ENCODE results near the gene SPOCK2.

SPOCK2 gene

DNA sequence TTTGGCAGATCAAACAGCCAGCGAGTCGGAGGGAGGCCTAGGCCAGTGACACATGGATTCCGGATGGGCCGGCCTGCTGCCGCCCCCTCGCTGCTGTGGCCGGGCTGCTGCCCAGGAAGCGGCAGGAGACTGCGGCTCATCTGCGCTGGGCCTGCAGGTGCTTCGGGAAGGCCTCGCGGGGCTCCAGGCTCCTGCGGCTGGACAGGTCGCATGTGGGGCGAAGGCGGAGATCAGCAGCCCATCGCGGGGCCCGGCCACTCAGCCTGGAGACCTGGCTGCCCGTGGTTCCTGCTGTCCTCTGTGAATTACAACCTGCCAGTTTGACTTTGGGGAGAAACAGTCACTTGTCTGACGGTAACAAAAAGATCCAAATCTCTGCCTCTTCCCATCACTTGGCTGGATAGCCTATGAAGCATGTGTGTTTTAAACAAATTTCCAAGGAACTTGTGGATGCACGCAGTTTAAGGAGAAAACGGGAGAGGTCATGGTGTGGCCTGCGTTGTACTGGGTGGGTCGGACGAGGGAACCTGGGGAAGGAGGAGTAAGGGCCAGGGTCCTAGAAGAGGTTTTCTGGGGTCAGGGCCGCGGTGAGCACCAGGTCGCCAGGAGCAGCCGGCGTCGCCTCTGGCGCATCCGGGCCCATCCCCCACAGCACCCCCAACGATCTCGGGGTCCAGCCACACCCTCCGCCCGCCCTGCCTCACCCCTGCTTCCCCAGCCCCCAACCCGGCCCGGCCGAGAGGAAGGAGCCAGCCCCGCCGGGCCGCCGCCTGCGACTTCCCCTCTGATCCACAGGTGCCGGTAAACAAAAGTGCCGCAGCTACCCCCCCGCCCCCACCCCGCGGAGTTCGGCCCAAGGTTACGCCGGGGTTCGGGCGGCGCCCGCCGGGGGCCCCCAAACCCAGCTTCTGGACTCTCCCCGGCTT lies 1.6 kb downstream of the SPOCK2 start:
- no peak for DNase-seq

DNA sequence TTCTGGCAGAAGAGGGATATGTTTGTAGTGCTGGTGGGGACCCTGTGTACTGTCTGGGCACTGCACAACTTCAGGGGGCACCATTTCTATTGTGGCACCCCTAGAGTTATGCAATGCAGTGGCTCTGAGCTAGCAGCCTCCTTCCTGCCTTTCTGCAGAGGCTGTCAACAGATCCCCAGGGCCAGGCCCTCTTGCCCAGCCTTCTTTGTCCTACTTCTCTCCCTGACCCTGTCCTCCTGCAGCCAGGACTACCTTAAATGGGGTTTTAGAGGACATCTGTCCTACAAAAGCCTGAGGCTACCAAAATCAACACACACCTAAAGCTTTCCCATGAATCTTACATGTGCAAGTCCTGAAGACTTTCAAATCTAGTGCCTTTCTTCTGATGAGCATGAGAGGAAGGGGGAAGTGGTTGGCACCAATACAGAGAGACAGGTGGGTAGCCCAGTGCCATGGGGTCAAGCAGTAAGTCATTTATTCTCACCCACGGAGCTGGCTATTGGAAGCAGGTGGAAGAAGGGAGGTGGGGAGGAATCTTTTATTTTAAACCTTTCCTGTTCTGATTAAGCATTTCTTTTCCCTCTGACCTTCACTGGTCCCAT lies 2.4 kb downstream of the SPOCK2 start:
- DNase-seq, result no peak

DNA sequence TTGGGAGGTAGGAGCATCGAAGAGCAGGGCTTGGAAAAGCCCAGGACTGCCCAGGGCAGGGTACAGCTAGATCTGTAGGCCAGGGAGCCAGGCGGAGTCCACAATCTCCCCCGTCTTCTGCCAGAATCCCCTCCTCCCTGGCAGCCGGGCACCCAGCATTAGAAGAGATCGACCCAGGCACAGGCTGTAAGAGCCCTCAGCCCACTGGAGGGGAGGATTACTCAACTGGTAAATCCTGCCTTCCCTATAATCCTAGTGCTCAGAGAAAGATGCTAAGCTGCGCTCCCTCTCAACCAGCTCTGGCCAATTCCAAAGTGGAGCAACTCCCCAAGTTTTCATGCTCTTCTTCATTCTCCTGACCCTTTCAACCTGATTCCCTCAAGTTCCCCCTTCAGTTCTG lies 3.2 kb downstream of the SPOCK2 start:
- no peak for DNase-seq

DNA sequence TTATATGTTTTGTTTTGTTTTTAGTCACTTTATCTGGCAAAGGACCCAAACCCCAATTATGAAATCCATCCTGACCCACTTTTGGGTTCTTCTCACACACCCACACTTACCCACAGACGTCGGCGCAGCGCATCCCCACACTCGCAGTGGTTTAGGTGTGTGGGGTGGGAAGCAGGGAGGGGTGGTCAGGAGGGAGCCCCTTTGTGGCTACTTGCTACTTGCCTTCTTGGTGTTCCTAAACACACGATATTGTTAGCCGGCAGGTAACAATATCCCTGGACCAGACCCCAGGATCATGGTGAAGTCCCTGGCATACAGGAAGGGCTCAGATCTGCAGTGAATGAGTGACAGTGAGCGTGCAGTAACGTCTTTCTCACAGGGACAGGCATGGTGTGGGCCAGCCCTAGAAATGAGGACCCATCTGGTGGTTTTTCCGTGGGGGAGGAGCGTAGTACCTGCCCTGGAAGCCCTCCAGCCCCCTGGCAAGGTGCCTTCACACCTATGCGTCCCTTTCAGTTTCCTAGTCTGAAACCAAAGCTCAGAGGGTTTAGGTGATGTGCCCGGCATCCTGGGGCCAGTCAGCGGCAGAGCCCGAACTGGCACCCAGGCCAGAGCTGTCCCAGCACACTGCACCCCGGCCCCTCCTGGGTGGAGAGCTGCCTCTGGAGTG lies 4.4 kb downstream of the SPOCK2 start:
- no peak for DNase-seq

DNA sequence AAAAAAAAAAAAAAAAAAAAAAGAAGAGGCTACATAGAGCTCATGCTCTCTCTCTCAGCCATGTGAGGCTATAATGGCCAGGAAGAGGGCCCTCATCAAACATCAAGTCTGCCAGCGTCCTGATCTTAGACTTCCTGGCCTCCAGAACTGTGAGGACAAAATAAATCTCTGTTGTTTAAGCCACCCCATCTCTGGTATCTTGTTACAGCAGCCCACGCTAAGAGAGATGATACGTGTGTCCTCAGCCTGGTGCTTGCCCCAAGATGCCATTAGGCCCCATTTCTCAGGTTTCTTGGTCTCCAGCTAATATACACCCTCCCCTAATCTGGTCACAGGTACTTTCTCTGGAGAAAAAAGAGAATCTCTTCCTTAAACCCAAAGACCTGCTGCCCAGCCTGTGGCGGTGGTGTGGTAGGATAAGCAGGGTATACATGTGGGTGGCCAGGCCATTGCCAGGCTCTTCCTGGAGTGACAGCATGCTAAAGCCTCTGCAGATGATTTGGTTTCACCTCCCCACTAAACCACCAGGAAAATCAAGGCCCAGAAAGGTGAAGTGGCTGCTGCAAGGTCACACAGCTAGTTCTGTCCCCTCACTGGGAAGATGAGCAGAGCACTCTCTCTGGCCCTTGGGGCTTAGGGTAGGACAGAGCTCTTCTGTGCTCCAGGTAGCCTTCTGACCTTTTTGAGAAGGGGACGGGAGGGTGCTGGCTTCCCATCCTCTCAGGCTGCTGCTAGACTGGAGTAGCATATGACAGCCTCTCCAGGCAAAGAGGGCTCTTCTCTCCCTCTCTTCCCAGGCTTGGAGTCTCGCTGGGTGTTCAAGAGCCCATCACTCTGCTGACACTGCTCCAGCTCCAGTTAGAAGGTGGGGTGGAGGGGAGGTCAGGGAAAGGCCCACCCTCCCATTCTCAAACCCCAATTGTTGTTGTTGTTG lies 5.2 kb downstream of the SPOCK2 start:
- no peak for DNase-seq

DNA sequence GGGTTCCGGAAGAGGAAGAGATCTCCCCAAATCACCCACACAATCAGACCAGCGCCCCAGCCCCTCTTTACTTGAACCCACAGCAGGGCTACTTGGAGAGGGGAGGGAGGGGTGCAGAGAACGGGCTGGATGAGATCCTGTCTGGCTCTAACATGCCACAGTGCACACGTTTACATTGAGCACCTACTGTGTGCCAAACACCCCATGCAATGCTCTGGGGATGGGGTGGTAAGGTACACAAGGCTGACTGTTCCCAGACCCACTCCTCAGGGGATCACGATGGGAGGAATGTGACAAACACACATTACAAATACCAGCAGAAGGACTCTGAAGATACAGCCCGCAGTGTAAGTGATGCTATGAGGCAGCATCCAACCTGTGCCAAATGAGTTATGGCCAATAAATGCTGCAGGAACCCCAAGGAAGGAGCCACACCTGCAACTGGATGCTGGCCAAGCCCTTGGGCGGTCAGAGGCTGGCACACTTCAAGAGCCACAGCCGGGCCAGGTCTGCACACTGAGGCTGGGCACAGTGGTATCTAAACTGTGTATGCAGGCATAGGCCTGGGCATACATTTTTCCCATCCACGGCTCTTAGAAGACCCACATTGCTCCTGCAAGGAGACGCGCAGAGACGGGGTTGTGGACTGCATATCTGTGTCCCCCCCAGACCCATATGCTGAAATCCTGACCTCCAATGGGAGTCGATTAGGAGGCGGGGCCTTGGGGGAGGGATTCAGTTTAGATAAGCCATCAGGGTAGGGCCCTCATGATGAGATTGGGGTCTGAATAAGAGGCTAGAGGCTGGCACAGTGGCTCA lies 6.4 kb downstream of the SPOCK2 start:
- no peak for DNase-seq

DNA sequence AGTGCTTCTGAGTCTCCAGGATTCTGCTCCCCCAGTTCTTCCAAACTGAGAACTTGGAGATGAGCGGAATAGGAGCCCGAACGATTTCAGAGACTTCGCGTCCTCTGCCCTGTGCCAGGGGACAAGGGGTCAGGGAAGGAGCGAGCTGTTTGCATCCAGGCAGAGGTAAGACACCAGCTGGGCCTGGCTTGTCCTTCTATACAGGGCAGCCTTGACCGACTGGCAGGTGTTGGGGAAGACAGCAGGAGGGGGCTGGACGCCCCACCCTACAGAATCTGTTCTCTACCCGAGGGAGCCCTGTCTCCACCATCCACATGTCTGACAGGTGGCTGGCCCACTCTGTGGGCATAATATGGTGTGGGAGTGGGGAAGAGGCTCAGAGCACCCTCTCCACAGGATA lies 7.1 kb downstream of the SPOCK2 start:
- DNase-seq, result no peak

DNA sequence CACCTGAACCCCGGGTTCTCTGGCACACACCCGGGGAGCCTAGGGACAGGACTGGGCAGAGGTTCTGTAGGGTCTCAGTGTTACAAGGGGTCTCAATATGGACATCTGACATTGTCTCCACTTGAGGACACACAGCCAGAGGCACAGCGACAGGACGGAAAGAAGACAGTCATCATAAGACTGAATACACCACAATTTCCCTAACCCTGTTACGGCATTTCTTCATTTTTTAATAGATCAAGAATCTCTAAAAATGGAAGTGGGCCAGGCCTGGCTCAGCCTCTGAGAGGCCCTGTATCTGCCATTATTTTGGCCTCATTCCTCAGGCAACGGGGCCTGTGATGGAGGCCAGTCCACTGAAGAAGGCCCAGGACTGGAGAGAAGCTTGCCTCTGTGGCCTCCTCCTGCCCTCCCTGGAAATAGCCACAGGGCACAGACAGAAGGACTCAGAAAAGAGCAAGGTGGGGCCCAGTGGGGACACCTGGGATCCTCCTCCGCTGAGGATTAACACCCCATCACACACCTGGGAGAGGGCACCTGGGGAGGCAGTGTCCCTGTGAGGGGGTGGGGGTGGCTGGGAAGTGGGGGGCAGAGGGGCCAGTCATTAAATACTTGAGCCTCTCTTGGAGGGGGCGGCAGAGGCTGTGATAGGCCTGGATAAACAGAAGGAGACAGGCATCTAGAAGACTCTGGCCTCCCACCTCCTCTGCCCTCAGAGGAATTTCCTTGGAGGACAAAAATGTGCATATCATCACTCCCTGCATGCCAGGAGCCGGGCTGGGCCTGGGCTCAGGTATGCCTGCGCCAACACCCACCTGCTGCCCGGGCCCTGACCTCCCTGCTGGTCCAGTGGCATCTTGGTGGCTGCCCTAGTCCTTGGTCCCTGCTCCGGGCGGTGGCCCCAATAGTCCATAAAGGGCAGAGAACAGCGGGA lies 8.0 kb downstream of the SPOCK2 start:
- no peak for DNase-seq

DNA sequence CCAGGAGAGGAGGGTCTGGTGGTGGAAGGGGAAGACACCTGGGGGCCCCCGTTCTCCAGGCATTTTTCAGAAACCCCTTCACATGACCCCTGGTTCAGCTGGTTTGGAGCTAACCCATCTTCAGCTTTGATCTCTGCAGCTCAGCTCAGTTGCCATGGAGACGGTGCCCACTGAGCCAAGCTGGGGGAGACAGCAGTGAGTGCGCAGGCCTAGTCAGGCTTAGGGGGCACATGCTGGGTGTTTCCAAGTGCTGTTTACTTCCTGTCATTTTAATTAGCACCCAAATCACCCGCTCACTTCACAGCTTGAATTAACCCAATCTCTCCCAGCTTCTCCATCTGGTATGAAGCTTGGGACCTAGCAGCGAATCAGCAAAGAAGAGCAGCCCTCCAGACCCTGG lies 9.0 kb downstream of the SPOCK2 start:
- DNase-seq, result no peak

DNA sequence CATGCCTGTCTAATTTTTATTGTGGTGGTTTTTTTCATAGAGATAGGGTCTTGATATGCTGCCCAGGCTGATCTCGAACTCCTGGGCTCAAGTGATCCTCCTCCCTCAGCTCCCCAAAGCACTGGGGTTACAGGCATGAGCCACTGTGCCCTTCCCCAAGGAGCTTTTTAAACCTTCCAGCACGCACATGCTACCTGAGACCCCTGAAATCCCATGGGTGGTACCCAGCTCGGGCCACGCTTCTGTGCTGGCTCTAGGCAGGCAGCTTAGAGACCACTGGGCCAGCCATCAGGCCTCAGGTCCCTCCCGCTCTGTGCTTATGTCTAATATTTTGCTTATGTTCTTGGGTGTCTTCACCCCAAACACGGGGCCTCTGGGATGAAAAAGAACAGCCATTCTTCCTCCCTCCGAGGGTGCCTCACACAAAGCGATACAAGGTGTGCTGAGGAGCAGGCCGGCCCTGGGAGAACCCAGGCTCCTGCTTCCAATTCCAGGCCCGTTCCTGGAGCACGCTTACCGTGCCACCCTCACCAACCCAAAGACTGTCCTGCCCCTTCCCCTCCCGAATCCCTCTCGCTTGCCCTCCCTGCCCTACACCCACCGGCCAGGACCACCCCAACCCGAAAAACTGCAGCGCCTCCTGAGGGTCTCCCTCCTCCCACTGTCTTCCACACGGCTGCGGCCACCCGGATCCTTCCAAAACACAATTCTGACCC lies 10.9 kb downstream of the SPOCK2 start:
- no peak for DNase-seq

DNA sequence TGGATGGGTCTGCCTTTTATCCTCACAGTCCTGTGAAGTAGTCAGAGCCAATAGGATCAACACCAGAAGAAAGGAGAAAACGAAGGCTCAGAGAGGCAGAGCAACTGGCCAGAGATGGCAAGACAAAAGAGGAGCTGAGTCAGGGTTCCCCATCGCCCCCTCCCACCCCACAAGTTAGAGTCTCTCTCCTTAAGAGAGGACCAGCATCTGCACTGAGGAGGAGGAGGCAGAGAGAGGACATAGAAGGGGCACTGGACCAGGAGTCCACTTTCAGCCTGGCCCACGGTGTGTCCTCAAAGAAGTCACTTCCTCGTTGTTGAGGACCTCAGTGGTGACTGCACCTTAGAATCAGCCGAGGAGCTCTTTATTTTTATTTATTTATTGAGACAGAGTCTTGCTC lies 11.6 kb downstream of the SPOCK2 start:
- DNase-seq, result no peak

DNA sequence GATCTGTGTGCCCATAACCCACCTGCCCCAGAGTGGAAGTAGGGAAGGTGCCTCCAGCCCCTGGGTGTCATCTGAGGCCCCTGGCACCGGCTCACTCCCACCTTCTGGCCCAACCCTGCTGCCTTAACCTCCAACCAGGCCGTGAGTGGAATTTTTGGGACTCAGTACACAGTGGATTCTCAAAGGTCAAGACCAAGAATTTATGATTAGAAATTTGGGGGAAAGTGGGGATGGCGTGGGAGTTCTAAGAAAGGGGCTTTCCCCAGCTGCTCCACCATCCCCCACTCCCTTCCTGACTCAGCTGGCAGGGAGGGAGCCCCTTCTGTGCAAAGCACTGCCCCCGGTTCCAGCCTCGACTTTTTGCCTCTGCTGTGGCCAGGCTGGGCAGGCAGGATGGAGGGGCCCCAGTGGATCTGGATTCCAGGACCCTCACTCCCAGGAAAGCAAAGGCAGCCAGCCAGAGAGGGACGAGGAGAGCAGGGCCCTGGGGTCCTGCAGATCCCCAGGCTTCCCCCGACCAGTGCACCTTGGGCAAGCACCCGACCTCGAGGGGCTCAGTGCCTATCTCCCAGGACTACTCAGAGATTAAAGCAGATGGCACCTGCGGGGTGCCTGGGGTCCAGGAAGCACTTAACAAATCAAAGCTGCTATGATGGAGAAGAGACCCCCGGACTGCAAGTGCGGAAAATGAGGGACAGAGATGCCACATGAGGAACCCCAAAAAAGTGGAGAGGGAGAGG lies 12.8 kb downstream of the SPOCK2 start:
- DNase-seq, result no peak

DNA sequence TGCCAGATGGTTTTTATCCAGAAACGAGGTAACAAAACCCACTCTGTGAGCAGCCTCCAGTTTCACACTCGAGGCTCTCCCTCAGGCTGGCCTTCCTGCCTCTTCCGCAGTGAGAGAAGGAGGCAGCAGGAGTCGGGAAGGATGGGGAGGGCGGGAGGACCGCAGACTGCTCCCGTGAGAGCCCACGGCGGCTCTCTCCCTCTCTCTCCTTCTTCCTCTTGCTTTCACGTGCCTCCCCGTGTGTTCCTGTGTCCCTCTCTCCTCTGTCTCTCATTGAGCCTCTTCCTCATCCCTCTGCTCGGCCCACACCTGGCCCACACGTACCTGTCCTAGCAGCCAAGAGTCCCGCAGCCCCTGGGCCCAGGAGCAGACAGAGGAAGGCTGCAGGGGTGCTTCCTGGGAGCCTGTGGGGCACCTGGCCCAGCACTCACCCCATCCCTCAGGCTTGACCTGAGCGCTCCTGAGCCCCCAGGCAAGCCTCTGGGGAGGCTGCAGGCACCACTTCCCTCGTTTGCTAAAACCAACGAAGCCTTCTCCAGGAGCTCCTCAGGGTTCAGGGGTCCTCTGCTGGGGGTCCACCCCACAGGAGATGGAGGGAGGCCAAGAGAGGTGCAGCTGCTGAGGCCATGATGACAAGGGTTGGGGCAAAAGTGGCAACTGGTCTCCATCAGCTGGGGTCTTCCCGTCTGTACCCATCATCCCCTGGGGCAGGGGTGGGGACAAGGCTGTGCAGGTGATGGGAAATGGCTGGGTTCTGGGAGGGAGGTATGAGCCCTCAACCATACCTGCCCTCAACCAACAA lies 13.6 kb downstream of the SPOCK2 start:
- no peak for DNase-seq

DNA sequence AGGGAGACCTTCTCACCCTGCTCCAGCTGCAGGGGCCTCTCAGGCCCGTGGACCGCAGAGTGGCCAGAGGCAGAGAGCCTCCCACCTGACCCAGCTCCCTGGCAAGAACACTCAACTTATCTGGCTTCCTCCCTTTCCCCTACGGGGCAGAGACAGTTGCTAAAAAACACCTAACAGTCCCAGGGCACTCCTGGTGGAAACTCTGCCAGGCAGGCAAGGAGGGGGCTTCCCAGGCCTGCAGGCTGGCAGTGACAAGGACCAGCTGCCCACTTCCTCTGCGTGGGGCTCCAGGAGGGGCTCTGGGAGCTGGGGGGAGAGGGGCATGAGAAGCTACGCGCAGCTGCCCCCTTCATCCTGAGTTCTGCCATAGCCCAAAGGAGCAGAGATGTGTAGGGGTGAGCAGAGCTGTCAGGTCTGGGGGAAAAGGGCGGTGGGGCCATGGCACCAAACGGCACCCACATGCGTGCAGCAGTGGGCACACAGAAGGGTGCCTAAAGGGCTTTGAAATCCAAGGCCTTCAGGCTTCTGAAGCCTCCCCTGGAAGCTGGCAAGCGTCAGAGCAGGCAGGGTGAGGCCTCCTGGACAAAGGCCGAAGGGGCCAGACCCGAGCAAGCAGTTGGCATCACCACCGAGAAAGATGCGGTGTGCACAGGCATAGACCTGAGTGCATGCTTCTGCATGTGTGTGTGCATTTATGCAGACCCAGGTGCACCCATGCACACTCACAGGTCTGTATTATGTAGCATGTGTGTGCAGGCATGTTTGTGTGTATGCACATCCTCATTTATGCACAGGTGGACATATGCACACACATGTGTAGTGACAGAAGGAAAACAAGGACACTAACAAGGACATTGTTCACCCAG lies 14.4 kb downstream of the SPOCK2 start:
- no peak for DNase-seq

DNA sequence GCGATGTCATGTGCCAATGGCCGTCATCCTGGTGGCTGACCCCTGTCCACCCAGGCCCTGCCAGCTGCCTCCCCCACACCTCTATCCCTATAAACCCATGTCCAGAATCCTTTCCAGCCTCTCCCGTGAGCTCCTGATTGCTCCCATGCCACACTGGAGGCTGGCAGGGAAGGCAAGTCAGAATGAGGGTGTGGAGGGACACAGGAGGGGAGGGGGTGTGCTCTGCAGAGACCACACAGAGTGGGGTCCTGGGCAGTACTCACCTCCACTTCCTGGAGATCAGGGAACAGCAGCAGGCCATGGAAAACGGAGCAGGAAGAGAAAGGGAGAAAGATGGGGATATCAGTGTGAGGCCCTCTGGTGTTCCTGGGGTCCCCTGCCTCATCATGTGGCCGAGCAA lies 15.7 kb downstream of the SPOCK2 start:
- no peak for DNase-seq

DNA sequence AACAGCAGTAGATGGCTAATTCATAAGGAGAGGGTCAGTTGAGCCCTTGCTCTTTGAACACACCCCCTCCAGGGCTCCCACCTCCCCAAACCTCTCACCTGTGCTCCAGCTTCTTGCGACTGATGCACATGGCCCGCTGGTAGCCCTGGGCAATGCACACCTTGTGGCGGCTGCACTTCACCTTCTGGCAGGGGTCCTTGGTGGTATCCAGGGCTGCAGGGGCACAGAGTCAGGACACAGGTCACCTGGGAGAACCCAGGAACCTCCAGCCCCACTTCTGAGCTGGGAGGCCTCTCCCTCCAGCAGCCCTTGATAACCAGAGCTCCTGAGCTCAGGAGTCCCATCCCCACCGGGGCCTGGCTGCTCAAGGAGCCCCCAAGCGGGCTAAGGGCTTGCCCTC lies 16.3 kb downstream of the SPOCK2 start:
- no peak for DNase-seq

DNA sequence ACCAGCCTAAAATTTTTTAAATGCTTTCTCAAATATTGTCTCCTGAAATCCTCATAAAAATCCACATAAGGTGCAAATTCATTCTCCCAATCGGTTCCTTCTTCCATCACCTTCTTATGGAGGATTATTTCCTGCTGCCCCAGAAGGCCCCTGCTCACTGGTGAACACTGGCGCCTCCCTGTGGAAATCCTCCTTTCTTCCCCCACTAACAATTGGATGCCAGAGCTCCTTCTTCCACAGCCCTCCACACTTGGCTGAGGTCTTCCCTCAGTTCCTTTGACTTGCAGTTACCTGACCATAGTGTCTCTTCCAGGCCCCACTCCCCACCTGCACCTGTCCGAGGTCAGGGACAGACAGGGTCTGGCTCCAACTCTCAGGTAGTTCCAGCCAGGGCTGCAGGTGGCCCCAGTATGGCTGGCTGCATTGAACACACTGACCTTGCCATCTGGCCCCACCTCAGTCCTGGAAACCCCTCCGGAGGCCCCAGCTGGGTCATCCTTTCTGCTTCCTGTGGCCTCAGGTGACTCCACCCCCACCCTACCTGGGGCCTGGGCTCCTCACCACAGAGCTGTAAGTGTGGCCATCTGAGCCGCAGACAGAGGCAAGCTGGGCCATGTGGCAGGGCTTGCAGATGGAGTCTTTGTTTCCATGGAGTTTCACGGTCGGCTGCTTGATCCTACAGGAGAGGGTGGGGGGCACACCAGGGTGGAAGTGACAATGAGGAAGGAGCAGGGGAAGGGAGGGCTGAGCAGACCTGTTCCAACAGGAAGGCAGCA lies 18.4 kb downstream of the SPOCK2 start:
- DNase-seq, result no peak
